Nephron progenitor cell (in vitro differentiated cells): ENCODE results near the gene NGF.

Experiments used
- DNase-seq: peaks from one replicate; pipeline ENCODE4 v3.0.0; 2021
- H3K27ac Mint-ChIP-seq: 2 replicates; pipeline ENCODE4 v1.8.0; 2021; ENCODE audit warnings: mild to moderate bottlenecking, moderate library complexity, mixed read lengths
- H3K27me3 Mint-ChIP-seq: 2 replicates; pipeline ENCODE4 v1.8.0; 2021; ENCODE audit warnings: mild to moderate bottlenecking, low read depth, mixed read lengths; ENCODE audit not compliant: poor library complexity
- H3K36me3 Mint-ChIP-seq: 2 replicates; pipeline ENCODE4 v1.8.0; 2021; ENCODE audit warnings: low read depth, mixed read lengths
- H3K4me1 Mint-ChIP-seq: 2 replicates; pipeline ENCODE4 v1.8.0; 2021; ENCODE audit warnings: mixed read lengths
- H3K4me3 Mint-ChIP-seq: 2 replicates; pipeline ENCODE4 v1.8.0; 2021; ENCODE audit warnings: mild to moderate bottlenecking, moderate library complexity, mixed read lengths
- H3K9me3 Mint-ChIP-seq: 2 replicates; pipeline ENCODE4 v1.8.0; 2021; ENCODE audit warnings: mild to moderate bottlenecking, moderate library complexity, mixed read lengths
- CTCF ChIP-seq: fragments of 200-600 bp; sonication (generic); IDR thresholded peaks from 2 replicates; pipeline ENCODE4 v1.5.0; 2021; ENCODE audit warnings: antibody characterized with exemption

Gene NGF

GRCh38 chr1:115241309-115241708 lies 96.7 kb downstream of the NGF start:
- Mint-ChIP-seq H3K27me3 (no peaks in the 10 kb centered on the region), H3K36me3 (peaks cover 9% of the 10 kb centered on the region), H3K4me3 (no peak overlapping the region), H3K27ac (no peak overlapping the region), H3K9me3 (peaks cover 28% of the 10 kb centered on the region), H3K4me1 (peaks cover 15% of the 10 kb centered on the region)
- DNase-seq, result no peak
- TF ChIP-seq CTCF, result no peak

GRCh38 chr1:115240297-115240696 lies 97.8 kb downstream of the NGF start:
- no peaks in the 10 kb centered on the region for H3K27me3 Mint-ChIP-seq
- H3K4me3 Mint-ChIP-seq, result no peak overlapping the region
- H3K4me1 Mint-ChIP-seq, result peaks cover 15% of the 10 kb centered on the region
- H3K9me3 Mint-ChIP-seq, result peaks cover 20% of the 10 kb centered on the region
- peaks cover 9% of the 10 kb centered on the region for H3K36me3 Mint-ChIP-seq
- no peak for TF ChIP-seq CTCF
- H3K27ac Mint-ChIP-seq, result no peak overlapping the region
- no peak for DNase-seq

GRCh38 chr1:115239426-115239825 lies 98.6 kb downstream of the NGF start:
- TF ChIP-seq CTCF, result no peak
- Mint-ChIP-seq H3K27ac (no peak overlapping the region), H3K4me1 (peaks cover 15% of the 10 kb centered on the region), H3K4me3 (no peak overlapping the region), H3K9me3 (peaks cover 11% of the 10 kb centered on the region), H3K36me3 (peaks cover 3% of the 10 kb centered on the region), H3K27me3 (no peaks in the 10 kb centered on the region)
- DNase-seq, result no peak

- no peak for TF ChIP-seq CTCF
- Mint-ChIP-seq H3K36me3 (peaks cover under 1% of the 10 kb centered on the region), H3K4me3 (no peak overlapping the region), H3K27ac (no peak overlapping the region), H3K4me1 (peaks cover 15% of the 10 kb centered on the region), H3K27me3 (no peaks in the 10 kb centered on the region), H3K9me3 (peaks cover 8% of the 10 kb centered on the region)
- DNase-seq, result no peak
These were observed 99.0 kb downstream of the NGF start for GRCh38 chr1:115239148-115239422.

- H3K4me1 Mint-ChIP-seq, result peaks cover 18% of the 10 kb centered on the region
- no peak for TF ChIP-seq CTCF
- H3K9me3 Mint-ChIP-seq, result peaks cover 4% of the 10 kb centered on the region
- no peaks in the 10 kb centered on the region for H3K36me3 Mint-ChIP-seq
- no peak overlapping the region for H3K4me3 Mint-ChIP-seq
- H3K27me3 Mint-ChIP-seq, result no peaks in the 10 kb centered on the region
- no peak overlapping the region for H3K27ac Mint-ChIP-seq
- DNase-seq, result no peak
These were observed 99.5 kb downstream of the NGF start for GRCh38 chr1:115238336-115239147.

- H3K4me3 Mint-ChIP-seq, result no peak overlapping the region
- no peaks in the 10 kb centered on the region for H3K9me3 Mint-ChIP-seq
- no peak overlapping the region for H3K27ac Mint-ChIP-seq
- no peaks in the 10 kb centered on the region for H3K27me3 Mint-ChIP-seq
- no peaks in the 10 kb centered on the region for H3K36me3 Mint-ChIP-seq
- no peak for TF ChIP-seq CTCF
- DNase-seq, result no peak
- peaks cover 13% of the 10 kb centered on the region for H3K4me1 Mint-ChIP-seq
These were observed 100.5 kb downstream of the NGF start for GRCh38 chr1:115237507-115237906.
